DMS79 (cell line): ENCODE measurements around the gene FOXP1.

Source experiments
- DNase-seq: peaks from one replicate; lab custom pipeline; 2025; lab: John Stamatoyannopoulos, UW

The FOXP1 gene

DNA sequence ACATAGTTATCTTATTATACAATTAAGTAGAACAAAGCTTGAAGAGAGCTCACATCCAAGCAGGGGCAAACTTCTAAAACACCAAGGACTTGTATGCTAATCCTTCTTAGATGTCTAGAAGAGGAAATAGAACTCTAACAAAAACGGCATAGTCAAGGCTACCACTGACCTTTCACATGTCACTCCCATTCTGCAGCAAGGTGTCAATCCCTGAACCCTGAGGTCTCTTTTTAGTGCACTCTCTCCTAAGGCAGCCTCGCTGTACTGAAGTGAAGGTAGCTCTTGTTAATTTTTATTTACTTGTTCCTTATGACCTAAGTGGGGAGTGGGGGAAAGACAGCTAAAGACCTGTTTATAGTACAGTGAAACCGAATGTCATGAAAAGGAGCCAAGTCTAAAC is 506.5 kb downstream of the FOXP1 start:
- DNase-seq, result no peak

DNA sequence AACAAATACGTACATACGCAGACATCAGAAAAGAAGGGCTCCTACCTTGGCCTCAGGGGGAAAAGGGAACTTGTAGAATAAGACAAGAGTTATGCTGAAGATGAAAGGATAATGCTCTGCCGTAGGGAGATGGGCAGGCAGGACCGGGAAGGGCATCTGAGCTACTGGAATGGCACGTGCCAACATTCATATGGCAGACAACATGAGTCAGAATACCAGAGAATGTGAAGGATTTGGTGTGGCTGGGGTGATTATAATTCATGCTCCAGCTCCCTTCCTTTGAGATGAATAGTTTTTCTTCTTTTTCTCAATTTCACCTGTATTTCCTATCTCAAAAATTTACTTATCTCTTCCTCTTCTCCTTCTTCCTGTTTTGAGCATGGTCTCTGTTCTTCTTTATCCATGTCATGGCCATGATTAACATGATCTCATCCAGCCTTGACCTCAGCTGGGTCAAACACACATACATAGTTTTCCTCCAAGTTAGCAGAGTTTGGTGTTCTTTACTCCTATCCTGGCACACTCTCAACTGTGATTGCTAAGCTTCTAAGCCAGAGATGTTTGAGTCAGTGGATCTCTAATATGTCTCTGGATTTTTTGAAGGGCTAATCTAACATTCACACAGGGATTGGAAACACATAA is 507.0 kb downstream of the FOXP1 start:
- DNase-seq, result no peak

DNA sequence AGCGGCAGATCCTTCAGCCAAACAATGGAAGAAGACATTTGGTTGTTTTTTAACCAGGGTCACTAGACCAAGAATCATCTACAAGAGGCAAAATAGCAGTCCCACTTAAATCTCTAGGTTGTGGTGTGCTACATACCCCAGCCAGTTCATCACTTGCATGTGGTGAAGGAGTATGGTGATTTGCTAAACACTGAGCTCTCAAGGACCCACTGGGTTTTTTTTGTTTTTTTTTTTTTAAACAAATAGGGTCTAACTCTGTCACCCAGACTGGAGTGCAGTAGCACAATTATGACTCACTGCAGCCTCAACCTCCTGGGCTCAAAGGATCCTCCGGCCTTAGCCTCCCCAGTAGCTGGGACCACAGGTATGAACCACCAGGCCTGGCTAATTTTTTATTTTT is 508.0 kb downstream of the FOXP1 start:
- DNase-seq, result no peak

DNA sequence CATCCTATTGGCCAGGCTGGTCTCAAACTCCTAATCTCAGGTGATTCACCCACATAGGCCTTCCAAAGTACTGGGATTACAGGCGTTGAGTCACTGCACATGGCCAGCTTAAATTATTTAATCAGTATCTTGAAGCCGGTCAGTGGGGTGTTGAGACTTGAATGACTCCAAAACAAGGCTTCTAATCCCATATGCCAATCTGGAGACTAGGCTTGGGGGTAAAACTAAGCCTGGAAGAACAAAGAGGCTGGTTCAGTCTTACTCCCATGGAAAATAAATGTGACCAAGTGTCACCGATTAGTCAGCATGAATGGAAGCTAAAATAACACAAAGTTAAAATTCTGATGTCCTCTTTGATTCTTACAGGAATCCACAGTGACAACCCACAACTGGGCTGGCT is 509.1 kb downstream of the FOXP1 start:
- no peak for DNase-seq

DNA sequence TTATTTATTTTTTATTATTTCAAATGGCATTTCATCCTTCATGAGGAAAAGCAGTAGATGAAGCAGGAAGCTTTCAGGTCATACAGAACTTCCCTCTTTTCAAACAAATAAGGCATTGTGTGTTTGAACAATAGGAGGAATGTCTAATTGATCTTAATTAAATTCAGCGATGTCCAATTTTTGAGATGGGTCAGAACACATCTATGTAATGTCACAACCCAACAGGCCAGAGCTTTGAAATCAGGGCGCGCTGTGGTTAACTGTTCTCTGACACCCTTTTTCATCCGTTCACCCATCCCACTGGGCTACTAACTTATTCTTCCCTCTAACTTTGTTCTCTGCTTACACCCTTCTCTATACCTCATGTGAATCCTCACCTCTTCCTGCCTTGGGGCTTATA is 510.5 kb downstream of the FOXP1 start:
- DNase-seq, result no peak

DNA sequence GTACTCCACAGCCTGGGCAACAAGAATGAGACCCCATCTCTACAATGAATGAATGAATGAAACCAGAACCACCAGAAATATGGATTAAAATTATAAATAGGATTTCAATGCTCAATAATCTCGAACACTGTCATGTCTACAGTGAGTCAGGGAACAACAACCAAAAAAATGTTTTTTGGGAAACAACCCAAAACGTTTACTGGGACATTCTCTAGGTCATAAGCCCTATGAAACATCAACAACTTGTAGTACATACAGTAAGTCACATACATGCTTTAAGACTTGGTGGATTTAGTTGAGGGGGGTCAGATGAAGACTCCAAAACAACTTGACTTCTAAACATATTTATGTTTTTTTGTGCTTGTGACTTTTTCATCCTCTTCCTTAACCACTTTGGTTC is 511.2 kb downstream of the FOXP1 start:
- DNase-seq, result no peak

DNA sequence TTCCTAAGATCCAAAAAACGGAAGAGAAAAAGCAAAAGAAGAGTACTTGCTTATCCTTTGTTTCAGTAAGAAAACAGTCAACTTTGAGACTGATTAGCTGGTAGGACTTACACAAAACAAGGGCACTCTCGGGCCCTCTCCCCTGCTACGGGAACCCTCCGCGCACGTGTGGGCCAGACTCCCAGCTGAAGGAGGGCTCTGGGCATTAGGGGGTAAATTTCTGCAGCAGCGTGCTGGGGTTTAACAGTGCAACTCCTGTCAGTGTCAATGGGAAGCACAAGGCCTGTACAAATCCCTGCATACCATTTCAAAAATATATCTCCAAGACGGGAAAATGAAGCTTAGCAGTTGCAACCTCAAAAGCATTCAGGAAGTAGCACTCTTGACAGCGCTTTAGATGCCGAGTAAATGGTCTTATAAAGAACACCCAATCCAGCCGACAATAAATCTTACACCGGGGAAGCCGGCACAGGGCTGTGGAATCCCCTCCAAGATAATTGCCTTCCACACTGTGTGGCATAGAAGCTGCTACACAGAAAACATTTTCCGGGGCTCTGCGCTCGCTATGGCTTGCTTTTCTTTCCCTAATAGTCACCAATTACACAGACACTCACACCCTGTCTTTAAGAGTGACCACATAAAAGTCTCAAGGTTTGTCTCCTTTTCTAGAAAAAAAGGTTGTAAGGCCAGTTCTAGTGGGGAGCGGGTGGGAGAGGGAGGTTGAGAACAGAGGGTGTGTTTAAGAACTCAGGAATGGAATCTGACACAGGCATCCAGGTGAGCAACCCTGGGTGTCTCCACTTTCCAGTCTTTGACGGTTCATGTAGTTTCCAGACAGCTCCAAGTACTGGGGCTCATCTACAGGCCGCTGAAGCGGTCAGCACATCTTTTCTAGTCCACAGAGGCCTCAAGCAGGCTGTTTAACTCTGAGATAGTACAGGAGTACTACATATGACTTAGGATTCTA is 512.7 kb downstream of the FOXP1 start:
- DNase-seq, result no peak

DNA sequence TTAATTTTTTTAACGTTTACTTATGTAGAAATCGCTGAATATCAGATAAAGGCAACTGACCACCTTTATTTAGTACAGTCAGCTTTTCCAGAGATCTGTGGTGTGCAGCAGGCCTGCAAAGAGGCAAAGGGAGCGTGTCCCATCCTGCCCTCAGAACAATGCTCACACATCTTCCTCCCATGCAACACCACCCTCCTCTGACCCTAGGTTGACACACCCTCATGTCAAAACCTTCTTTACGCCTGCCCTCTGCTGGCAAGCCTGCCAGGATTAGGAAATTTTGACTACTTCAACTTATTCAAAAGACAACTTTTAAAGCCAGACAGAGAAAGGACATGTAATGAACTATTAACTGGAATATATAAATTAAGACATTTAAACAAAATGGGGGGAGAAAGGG is 513.7 kb downstream of the FOXP1 start:
- no peak for DNase-seq

DNA sequence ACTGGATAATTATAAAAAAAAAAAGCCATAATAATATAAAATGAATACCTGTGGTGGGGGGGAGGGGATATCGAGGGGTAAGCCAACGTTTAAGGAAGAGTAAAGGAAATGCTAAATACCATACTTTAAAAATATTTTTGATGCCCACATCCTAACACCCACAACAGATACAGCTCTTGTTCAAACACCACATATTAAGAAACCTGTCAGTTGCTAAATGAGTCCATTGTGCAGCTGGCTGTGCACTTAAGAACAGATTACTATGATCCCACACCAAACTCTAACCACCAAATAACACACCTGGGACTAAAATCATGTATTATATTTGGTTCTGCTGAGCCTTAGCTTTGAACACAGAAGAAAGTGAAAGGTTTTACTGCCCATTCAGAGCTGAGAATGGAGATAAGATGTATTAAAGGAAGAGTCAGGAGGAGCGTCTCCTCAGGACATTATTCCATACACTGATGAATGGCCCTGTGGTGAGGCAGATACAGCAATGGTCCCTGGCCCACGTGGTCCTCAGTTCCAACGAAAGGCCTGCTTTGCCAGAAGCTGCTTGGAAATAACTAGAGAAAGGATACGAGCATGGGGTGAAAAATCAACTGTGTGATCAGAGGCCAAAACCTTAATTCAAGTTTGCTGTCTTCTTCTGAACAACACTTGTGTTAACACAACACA is 515.4 kb downstream of the FOXP1 start:
- DNase-seq, result no peak

DNA sequence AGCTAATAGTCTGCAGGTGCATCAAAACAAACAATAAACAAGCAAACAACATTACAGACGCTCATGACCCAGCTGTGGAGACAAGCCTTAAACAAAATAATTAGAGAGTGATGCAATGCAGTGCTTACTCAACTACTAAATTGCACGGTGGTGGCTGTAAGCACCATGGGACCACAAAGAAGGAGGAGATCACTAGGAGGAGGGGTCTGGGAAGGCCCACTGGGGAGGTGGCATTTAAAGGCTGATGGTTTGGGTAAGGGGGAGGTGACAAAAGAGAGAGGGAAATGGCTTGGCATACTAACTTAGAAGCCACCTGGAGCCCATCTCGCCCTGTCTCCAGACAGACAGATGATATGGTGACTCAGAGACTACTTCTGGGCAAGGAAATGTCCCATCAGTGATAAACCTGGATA is 516.7 kb downstream of the FOXP1 start:
- no peak for DNase-seq

DNA sequence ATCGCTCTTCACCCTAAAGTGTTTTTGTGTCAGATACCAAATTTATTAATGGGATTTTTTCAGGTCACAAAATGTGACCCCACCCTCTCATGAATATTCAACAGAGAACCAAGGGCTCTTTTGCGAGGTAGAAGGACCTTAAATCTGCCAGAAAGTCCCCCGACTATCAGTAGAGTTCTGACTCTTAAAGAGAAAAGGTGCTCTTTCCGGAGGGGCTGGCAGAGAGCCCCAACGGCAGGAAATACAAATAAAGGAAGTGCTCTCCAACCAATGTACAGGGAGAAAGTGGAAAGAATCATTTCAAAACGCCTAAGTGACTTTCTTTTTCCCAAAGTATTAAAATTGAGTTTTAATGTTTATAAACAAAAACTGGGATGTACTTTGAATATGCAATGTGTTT is 517.2 kb downstream of the FOXP1 start:
- DNase-seq, result no peak

DNA sequence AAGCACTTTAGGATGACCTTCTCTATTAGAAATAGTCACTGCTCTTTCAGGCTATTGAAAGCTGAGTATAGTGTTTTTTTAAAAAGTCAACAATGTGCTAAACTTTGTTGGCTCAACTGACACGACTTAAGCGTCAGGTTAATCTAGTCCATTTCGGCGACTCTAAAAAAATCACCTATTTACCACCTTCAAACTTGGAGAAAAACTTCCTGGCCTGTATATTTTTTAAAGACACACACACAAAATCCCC is 517.8 kb downstream of the FOXP1 start:
- no peak for DNase-seq

DNA sequence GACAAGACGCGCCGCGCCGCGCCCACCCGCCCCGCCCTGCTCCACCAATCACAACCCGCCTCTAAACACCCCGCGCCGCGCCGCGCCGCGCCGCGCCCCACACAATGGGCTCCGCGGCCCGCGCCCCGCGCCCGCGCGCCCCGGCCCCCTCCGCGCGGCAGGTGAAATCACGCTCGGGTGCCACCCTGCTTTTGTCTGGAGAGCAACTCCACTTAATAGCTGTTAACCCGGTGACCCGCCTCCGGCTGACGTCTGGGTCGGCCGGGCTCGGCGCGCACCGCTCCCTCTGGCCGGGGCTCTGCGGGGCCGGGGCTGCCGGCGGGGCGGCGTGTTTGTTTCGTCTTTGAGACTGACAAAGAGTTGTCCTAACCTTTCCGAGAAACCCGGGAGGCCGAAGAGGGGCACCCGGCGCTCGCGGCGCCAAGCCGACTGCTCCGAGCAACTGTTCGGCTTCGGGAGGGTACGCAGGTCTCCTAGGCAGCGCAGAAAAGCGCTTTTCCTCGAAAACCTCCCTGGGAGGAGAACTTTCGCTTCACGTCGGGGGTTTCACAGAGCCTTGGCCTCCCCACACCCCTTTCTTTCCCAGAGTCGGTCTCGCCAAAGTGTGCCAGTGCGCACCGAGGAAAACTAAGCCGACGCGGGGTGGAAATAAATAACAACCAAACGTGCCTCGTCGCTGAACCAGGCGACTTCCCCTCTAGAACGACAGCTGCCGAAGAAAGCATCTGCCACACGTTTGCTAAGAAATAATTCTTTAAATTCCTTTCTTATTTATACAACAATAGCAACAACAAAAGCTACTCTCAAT is 518.4 kb downstream of the FOXP1 start:
- DNase-seq, result no peak

DNA sequence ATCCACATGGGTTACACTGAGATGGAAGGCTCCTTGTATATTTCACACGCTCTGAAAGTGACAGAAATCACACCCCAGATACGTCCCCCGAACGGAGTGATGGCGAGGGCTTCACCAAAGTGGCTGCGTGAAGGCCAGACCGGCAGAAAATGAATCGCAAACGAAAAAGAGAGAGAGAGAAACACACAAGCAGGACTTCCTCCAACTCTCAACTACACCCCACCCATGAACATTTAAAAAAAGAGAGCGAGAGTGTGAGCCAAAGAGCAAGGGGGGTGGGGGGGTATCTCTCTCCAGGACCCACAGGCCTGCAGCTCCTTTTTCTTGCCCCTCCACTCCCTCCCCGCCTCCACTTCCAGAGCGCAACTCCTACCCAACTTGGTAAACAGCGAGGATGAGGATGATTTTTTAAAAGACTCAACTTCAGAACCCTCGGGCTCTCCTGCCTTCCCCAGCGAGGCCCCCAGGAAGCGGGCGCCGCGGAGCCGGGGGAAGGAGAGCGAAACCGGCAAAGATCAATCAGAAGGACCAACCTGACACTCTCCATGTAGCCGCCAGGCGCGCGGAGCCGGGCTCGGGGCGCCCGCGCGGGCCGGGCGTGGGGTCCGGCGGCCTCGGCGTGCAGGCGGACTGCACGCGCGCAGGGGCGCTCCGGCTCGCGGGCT is 519.1 kb downstream of the FOXP1 start:
- DNase-seq, result no peak

DNA sequence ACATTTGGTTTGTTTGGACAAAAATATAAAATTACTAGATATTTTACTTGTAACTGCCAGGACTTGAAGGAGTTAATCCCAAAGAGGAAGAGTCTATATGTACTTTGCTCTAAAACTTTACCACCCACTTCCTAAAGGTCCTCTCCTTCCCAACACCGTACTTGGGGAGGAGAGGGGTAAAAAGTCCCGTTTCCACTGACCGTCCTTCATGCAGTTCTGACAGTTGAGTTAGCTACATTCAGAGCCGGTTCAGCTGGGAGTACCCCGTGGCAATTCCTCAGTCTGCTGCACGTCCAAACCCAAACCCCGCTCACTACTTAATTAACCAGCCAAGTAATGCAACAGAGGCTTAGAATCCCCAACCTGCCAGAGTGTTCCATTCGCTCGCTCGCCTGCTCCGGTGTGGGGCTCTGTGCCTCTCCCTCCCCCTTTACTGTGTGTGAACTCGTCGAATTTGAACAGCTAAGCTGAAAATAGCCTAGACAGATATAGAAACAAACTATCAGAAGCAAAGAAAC is 519.7 kb downstream of the FOXP1 start:
- no peak for DNase-seq

DNA sequence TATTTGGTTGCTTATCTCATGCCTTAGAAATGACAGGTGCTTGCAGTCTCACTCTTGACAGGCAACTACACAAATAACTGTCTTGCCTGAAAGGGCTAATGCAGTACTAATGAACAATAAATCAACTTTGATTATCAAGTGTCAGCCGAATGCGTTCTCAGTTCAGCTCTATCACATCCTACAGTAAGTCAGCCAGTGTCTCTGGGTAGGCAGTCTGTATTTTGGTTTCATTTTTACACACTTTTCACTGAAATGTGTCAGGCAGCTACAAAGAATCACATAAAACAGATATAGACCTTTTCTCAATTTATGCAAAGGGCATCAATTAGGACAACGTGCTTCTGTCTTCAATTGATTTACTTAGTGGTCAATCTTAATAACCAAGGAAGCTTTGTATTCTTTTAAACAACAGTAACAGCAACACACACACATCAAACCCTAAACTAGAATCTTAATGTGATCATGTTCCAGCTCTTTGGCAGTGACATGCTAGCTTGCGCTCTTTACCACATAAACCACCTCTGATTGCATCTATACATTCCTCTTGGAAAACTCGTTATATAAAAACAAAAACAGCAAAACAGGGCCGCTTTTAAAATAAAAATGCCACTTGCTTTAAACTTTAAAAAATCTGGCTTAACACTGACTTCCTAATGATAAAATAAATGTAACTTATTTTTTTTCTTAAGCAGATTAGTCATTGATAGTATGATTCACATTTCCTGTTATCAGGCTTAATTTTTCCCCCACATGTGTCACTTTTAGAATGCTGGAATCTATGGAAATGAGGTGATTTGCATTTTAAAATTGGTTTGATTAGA is 520.4 kb downstream of the FOXP1 start:
- no peak for DNase-seq

DNA sequence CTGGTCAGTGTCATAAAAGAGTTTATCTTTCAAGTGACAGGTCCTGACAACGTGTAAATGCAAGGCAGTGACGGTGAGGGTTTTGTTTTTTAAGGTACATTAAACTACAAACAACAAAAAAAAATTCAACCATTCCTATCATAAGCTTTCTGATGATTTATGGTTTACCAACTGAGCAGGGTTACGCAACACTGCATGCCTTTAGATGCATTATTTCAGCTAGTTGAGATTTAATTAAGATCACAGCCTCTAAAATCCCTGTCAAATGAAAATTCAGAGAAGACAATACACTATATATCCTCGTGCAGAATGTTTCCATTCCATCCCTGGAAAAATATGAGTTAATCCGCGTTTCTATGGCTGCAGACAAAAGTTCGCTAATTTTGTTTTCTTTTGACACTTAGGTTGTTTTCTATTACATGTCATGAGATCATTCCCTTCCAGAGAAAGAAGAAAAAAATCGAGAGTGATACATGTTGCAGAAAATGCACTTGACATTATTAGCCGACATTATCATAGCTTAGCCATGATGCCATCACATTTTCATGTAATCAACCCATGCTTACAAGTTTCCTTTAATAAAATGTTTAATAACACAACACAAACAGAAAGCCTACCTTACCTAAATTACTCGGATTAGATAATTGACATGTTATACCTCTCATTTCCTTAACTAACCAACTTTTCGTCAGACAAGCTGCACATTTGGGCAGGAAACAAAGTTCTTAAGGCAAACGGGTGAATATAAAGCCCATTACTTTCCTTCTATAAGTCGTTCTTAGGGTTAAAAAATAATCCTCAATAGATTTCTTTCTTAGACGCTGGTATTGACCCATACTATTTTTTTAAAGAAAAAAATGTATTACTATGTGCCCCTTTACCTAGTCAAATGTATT is 521.2 kb downstream of the FOXP1 start:
- no peak for DNase-seq

DNA sequence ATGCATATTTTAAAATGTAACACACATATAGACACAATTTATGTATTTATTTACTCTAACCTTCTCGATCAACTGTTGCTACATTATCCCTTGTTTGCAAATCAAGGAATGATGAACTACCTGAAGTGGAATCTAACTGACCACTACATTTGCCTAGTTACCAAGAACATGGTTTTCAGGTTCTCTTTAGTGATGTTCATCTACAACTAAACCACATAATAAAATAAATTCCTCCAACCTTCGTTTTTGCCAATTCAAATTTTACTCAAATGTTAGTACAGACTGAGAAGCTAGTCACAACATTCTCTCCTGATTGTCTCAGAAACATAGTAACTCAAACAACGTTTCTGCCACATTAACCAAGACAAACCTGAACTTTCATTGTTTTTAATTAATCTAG is 521.9 kb downstream of the FOXP1 start:
- DNase-seq, result no peak

DNA sequence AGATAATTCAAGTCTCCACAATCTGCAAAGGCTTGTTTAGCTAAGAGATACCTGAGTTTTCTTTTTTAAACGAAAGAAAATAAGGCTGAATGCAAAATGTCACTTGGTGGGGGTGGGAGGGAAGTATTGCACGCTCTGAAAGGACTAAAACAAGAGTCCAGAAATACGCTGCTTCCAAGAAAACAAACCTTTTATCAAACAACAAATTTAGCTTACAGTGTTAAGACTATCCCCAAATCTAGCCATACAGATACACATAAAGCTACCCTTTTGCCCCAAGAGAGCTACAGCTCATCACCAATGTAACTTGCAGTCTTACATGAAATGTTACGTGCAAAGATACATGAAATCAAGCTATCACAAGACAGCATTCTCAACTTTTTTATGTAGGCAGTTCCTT is 522.5 kb downstream of the FOXP1 start:
- no peak for DNase-seq

DNA sequence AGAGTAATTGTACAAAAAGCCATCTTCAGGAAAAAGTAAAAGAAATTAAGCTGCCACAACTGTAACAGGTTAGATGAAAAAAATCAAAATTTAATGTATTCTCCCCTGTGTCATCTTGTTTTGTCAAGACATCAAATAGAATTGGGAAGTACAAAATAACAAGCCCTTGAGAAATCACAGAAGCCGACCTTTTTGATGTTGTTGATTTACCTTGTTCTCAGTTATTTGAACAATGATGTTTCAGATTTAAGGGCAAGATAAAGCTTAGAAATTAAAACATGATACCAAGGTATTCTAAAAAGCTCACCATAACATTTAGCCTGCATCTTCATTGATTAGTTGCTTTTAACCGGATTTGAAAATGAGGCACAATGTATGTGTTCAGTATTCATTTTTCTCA is 523.0 kb downstream of the FOXP1 start:
- no peak for DNase-seq
